ENCODE data around the gene SLC4A8.

- TF ChIP-seq CTCF (conservative IDR thresholded peaks at IDR 0.05; ENCODE audit: low read length) (peak; percentile 89), EZH2phosphoT487 (IDR thresholded peaks at IDR 0.05; ENCODE audit: borderline replicate concordance, low read depth, low read length) (no peak)
These were observed 107.4 kb downstream of the SLC4A8 start for GRCh38 chr12:51531978-51532497.
